C4-2B (cell line): Measurements from ENCODE around the gene FAM136A.

Experiments
- H3K27ac ChIP-seq: fragments of 450-650 bp; 2 replicates; pipeline ENCODE4 v1.5.1; 2017
- CTCF ChIP-seq: fragments of 450-650 bp; conservative IDR thresholded peaks from 2 replicates; pipeline ENCODE4 v1.5.1; 2017; ENCODE audit warnings: mild to moderate bottlenecking
- ZFX ChIP-seq: fragments of 450-650 bp; IDR thresholded peaks from 2 replicates; pipeline ENCODE4 v1.6.1; 2017

FAM136A gene

DNA sequence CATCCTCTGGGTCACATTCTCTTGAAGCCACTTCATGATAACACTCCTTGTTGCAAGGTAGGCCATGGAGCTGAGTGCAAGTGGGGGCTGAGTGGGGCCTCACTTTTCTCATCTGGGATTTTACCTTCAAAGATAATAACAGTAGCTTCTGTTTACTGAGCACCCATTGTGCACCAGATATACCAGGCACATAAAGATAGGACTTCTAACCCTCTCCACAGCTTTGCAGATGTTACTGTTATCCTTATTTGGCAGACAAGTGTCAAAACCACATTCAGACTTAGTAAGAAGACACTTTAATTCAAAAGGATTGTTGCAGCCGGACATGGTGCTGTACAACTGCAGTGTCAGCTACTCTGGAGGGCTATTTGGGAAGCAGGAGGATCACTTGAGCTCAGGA, 12.8 kb upstream of the FAM136A start:
- TF ChIP-seq CTCF: no peak
- no peak for TF ChIP-seq ZFX

DNA sequence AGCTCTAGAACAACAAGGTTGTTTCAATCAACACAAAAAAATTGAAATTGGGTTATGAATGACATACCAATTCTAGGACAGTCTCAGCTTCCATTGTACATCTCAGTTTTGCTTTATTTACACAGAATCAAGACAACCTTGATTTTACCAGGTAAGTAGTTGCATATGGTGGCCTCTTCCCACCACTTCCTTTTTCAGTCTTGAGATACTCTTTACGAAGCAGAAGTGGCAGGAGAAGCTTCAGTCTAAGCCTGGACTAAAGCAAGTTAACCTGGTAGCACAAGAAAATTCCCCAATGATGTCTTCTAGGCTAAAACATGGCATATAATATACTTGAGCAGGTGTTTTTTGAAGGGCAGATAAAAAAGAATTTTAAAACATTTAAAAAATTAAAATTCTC, 10.7 kb upstream of the FAM136A start:
- H3K27ac ChIP-seq: no peak overlapping the region
- TF ChIP-seq CTCF: no peak
- TF ChIP-seq ZFX: no peak

More for the DNA sequence above, 12.8 kb upstream of the FAM136A start:
- no peak overlapping the region for H3K27ac ChIP-seq

GRCh38 chr2:70310899-70311298, 9.0 kb upstream of the FAM136A start:
- H3K27ac ChIP-seq: no peak overlapping the region
- TF ChIP-seq CTCF (no peak), ZFX (no peak)

GRCh38 chr2:70305531-70305930, 3.7 kb upstream of the FAM136A start:
- TF ChIP-seq ZFX: no peak
- TF ChIP-seq CTCF: no peak
- no peak overlapping the region for H3K27ac ChIP-seq

DNA sequence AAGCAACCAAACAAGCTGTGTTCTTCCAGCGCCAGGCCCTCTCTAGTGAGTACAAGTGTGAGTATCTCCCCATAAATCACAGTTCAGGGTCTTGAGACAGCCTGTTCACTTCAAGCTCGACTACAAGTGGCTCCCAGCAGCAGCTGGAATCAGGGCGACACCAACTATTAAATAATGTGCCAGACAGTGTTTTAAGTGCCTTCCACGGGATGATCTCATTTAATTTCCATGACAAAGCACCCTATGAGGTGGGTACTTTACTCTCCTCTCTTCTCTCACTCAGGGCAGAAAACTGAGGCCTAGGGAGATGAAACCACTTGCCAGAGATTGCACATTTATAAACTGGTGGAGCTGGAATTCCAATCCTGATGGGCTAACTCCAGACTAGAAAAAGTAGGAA, 2.6 kb upstream of the FAM136A start:
- TF ChIP-seq CTCF (no peak), ZFX (no peak)
- H3K27ac ChIP-seq: no peak overlapping the region

DNA sequence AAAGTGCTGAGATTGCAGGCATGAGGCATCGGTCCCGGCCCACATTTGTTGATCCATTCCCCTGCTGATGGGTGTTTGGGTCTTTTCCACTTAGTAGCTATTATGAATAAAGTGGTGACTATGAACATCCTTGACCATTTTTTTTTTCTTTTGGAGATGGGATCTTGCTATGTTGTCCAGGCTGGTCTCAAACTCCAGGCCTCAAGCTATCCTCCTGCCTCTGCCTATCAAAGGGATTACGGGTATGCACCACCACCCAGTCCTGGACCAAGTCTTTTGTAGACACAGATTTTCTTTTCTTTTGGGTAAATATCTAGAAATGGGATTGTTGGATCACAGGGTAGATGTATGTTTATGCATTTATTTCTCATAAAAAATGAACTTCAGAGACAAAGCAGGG, 1.3 kb upstream of the FAM136A start:
- no peak overlapping the region for H3K27ac ChIP-seq
- TF ChIP-seq ZFX (no peak), CTCF (no peak)

- TF ChIP-seq CTCF: peak; percentile 43
- peak overlapping the region; percentile 97; the same call in 1 of the 2 replicates for H3K27ac ChIP-seq
Observed at GRCh38 chr2:70302195-70302546, 304 bp upstream of the FAM136A start.
